Caco-2 (cell line): ENCODE results near the gene GTF2A1. TPM values are rescaled to one million over a fixed set of nuclear protein-coding genes. Genes with fewer than 3 reads are reported as not detected.
A peak's percentile ranks its signal among the peaks of the same experiment; 100 is the strongest.

Experiments used
- Bru-seq: library from RNA; stranded (reverse); fragments of 400-500 nt; gene quantifications from one replicate; lab custom pipeline; 2021; lab: Mats Ljungman, UMichigan
- BruChase-seq, 2 experiments: library from RNA; stranded (reverse); fragments of 400-500 nt; gene quantifications; one replicate each; lab custom pipeline; 2021; lab: Mats Ljungman, UMichigan
- BruUV-seq: library from RNA; stranded (reverse); fragments of 400-500 nt; replicated peaks from 2 replicates; lab custom pipeline; 2021; lab: Mats Ljungman, UMichigan
- CTCF ChIA-PET: fragments of 300-600 bp; sonication (Branson Sonifier 250); formaldehyde crosslinking; loops from one replicate; lab custom pipeline; 2022; ENCODE audit warnings: antibody characterized with exemption; lab: Charles Lee
- POLR2A ChIA-PET: fragments of 300-600 bp; sonication (Branson Sonifier 250); formaldehyde crosslinking; loops from one replicate; lab custom pipeline; 2022; ENCODE audit warnings: antibody characterized with exemption; lab: Charles Lee
- DNase-seq, 2 experiments: peaks; one replicate each; pipeline versions ENCODE4 v3.0.0 to v3.0.0-alpha.2; 2020 to 2022
- H3K27me3 ChIP-seq: replicated peaks from 2 replicates; pipeline ENCODE4 v1.6.0; 2011; ENCODE audit warnings: low read length; ENCODE audit not compliant: control insufficient read depth, insufficient read depth
- H3K36me3 ChIP-seq: 2 replicates; pipeline ENCODE4 v1.5.1; 2011; ENCODE audit warnings: low read length; ENCODE audit not compliant: control insufficient read depth, insufficient read depth
- H3K4me1 ChIP-seq: fragments of 250-450 bp; sonication (Bioruptor Pico); 2 replicates; pipeline ENCODE4 v1.5.1; 2020; ENCODE audit warnings: mild to moderate bottlenecking
- H3K4me3 ChIP-seq: 2 replicates; pipeline ENCODE4 v1.5.1; 2011; ENCODE audit warnings: low read depth, mild to moderate bottlenecking, control low read depth, low read length
- H3K9me3 ChIP-seq: fragments of 250-450 bp; sonication (Bioruptor Pico); 2 replicates; pipeline ENCODE4 v1.5.1; 2020; ENCODE audit warnings: mild to moderate bottlenecking, moderate library complexity
- H3K27ac Mint-ChIP-seq: one replicate; pipeline ENCODE4 v1.8.0; 2022; ENCODE audit warnings: mixed read lengths; ENCODE audit not compliant: unreplicated experiment
- H3K27me3 Mint-ChIP-seq: one replicate; pipeline ENCODE4 v1.8.0; 2022; ENCODE audit warnings: mixed read lengths; ENCODE audit not compliant: insufficient read depth, unreplicated experiment
- H3K36me3 Mint-ChIP-seq: one replicate; pipeline ENCODE4 v1.8.0; 2022; ENCODE audit warnings: mild to moderate bottlenecking, mixed read lengths; ENCODE audit not compliant: insufficient read depth, unreplicated experiment
- H3K4me1 Mint-ChIP-seq: one replicate; pipeline ENCODE4 v1.8.0; 2022; ENCODE audit warnings: low read depth, mixed read lengths; ENCODE audit not compliant: unreplicated experiment
- H3K4me3 Mint-ChIP-seq: one replicate; pipeline ENCODE4 v1.8.0; 2022; ENCODE audit warnings: mild to moderate bottlenecking, moderate library complexity, mixed read lengths; ENCODE audit not compliant: unreplicated experiment
- H3K9me3 Mint-ChIP-seq: one replicate; pipeline ENCODE4 v1.8.0; 2022; ENCODE audit warnings: mixed read lengths; ENCODE audit not compliant: unreplicated experiment
- intact Hi-C: fragments of 100-400 bp; cut with micrococcal nuclease; formaldehyde crosslinking; loops from one replicate; pipeline ENCODE4 v1.10.0; 2022; ENCODE audit not compliant: unreplicated experiment
- long read RNA-seq: library from polyadenylated mRNA; stranded (forward); transcript quantifications from one replicate; pipeline ENCODE4 v2.0.0, GENCODE V29; 2022
- total RNA-seq: library from RNA; stranded (reverse); gene quantifications from 2 replicates; pipeline ENCODE4 v1.2.3, GENCODE V29; 2022
- TF ChIP-seq, protein P1 (sequence below), 2 experiments: fragments of 200-600 bp in 1 of 2; IDR thresholded peaks; 1 replicate in 1 of 2; 2 replicates in 1 of 2; pipeline versions ENCODE4 v1.5.1 to v1.8.0; 2011 to 2022; ENCODE audit warnings: antibody characterized with exemption in 1 of 2, control low read depth in 1 of 2, inconsistent platforms in 1 of 2, low read depth in 1 of 2, low read length in 1 of 2, mild to moderate bottlenecking in 1 of 2, moderate library complexity in 1 of 2; ENCODE audit not compliant: insufficient read depth in 1 of 2, severe bottlenecking in 1 of 2, unreplicated experiment in 1 of 2

Gene GTF2A1
- total RNA-seq = 35.1 and 42.7 TPM in 2 replicates
- percentile 84 among the genes with signal in this experiment for Bru-seq, nascent RNA
- BruChase-seq, experiment 1, labeled RNA remaining after a 2-hour chase = percentile 92 among the genes with signal in this experiment
- percentile 90 among the genes with signal in this experiment for BruChase-seq, experiment 2, labeled RNA remaining after a 6-hour chase
- long read RNA-seq, partial matches to known transcripts = 2 of 11 reads
- long read RNA-seq, other reads (novel, unspliced or antisense) = 9 of 11 reads

DNA sequence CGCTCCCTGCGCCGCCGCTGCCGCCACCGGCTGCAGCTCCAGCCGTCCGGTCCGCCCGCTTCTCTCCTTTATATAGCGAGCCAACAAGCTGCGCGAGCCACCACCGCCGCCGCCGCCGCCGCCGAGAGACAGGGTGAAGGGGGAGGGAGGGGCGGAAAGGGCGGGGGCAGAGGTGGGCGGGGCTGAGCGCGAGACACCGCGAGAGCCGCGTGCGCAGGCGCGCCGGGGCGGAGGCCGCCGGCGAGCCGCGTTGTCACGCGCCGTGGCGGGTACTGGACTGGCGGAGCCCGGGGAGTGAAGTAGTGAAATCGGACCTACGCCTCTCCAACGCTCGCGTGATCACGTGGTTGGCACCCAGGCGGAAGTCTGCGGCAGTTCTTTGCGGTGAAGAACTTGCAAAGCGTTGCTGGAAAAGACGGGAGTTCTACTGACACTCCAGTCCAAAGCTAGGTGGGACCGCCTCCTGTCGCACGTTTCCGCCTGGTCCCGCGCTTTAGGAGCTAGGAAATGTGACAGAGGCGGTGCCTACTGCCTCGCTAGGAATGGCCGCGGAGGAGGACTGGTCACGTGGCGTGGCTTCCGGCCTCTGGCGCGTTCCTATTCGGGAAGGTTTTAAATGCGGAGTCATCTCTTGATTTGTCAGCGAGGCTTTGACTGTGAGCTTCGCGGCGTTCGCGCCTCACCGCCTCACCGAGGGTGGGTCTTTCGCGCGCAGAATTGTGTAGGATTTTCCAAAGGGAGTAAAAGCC lies at the start of gene GTF2A1:
GTF2A1 (minus strand) TSS at position 130 of the 749 bp plus-strand sequence. CDS start 441 bp downstream, outside the sequence.
- ChIA-PET CTCF (interaction anchor here (1.2 kb wide), 1 partner anchor 215 kb away, joined by 3 read pairs; no protein-coding TSS in a partner anchor), POLR2A (interaction anchor here (0.5 to 1.6 kb wide), 11 partner anchors 33 to 313 kb away, joined by 3 to 15 read pairs (median 5); partner anchors contain the start of genes CEP128 and SEL1L)
- H3K4me3 Mint-ChIP-seq = peak within 1 kb of the TSS; percentile 97
- intact Hi-C loops = loop anchor here (1.0 to 5.0 kb wide), 4 partner anchors 216 to 311 kb away; partner anchors contain the start of gene SEL1L
- DNase-seq = peak; percentile 95 to 96
- Histone ChIP-seq H3K4me1 (peaks cover 23% of the 10 kb centered on the region), H3K9me3 (no peaks in the 10 kb centered on the region), H3K36me3 (no peaks in the 10 kb centered on the region), H3K4me3 (peak within 1 kb of the TSS; percentile 77), H3K27me3 (no peaks in the 10 kb centered on the region)
- H3K27ac Mint-ChIP-seq = peak within 1 kb of the TSS; percentile 98
- H3K4me1 Mint-ChIP-seq = peaks cover 9% of the 10 kb centered on the region
- no TSS peak for BruUV-seq
- H3K36me3 Mint-ChIP-seq = peaks cover 32% of the 10 kb centered on the region
- H3K9me3 Mint-ChIP-seq = no peaks in the 10 kb centered on the region
- TF ChIP-seq, protein P1, sequence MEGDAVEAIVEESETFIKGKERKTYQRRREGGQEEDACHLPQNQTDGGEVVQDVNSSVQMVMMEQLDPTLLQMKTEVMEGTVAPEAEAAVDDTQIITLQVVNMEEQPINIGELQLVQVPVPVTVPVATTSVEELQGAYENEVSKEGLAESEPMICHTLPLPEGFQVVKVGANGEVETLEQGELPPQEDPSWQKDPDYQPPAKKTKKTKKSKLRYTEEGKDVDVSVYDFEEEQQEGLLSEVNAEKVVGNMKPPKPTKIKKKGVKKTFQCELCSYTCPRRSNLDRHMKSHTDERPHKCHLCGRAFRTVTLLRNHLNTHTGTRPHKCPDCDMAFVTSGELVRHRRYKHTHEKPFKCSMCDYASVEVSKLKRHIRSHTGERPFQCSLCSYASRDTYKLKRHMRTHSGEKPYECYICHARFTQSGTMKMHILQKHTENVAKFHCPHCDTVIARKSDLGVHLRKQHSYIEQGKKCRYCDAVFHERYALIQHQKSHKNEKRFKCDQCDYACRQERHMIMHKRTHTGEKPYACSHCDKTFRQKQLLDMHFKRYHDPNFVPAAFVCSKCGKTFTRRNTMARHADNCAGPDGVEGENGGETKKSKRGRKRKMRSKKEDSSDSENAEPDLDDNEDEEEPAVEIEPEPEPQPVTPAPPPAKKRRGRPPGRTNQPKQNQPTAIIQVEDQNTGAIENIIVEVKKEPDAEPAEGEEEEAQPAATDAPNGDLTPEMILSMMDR (IDR thresholded peaks at IDR 0.05; ENCODE audit: insufficient read depth in 1 of 2, low read depth in 1 of 2, low read length in 1 of 2, severe bottlenecking in 1 of 2, unreplicated experiment in 1 of 2) = no peak
- peaks cover 3% of the 10 kb centered on the region for H3K27me3 Mint-ChIP-seq

DNA sequence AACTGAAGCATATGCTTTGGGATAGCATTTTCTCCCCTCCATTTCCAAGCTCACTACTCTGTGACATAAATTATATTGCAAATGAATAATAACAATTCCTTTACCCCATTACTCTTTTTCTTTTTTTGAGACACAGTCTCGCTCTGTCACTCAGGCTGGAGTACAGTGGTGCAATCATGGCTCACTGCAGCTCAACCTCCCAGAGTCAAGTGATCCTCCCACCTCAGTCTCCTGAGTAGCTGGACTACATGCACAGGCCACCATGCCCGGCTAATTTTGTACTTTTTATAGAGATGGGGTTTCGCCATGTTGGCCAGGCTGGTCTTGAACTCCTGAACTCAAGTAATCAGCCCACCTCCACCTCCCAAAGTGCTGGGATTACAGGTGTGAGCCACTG lies 49.2 kb upstream of the GTF2A1 start:
- no peaks in the 10 kb centered on the region for H3K36me3 ChIP-seq
- peaks cover 7% of the 10 kb centered on the region for H3K36me3 Mint-ChIP-seq
- intact Hi-C loops = loop anchor here (1.0 kb wide), 5 partner anchors 33 to 194 kb away; no protein-coding TSS in a partner anchor
- no peak overlapping the region for H3K4me3 ChIP-seq
- peaks cover 11% of the 10 kb centered on the region for H3K4me1 ChIP-seq
- no peak for DNase-seq
- H3K27me3 ChIP-seq = no peaks in the 10 kb centered on the region
- ChIA-PET CTCF (interaction anchor here (0.9 to 2.1 kb wide), 8 partner anchors 9 to 194 kb away, joined by 3 to 43 read pairs (median 3); no protein-coding TSS in a partner anchor), POLR2A (interaction anchor here (1.1 kb wide), 1 partner anchor 166 kb away, joined by 3 read pairs; no protein-coding TSS in a partner anchor)
- no peaks in the 10 kb centered on the region for H3K9me3 Mint-ChIP-seq
- no peaks in the 10 kb centered on the region for H3K27me3 Mint-ChIP-seq
- no peaks in the 10 kb centered on the region for H3K9me3 ChIP-seq
- TF ChIP-seq, protein P1 (IDR thresholded peaks at IDR 0.05; ENCODE audit: insufficient read depth in 1 of 2, low read depth in 1 of 2, low read length in 1 of 2, severe bottlenecking in 1 of 2, unreplicated experiment in 1 of 2) = no peak
- H3K4me3 Mint-ChIP-seq = no peak overlapping the region
- H3K4me1 Mint-ChIP-seq = peaks cover 7% of the 10 kb centered on the region
- no TSS peak for BruUV-seq
- no peak overlapping the region for H3K27ac Mint-ChIP-seq
